ENCODE results near the gene CDK17.

- TF ChIP-seq CTCF (IDR thresholded peaks at IDR 0.05; ENCODE audit: insufficient read depth, low read length, poor library complexity, severe bottlenecking) (no peak), EZH2phosphoT487 (conservative IDR thresholded peaks at IDR 0.05; ENCODE audit: low read length) (no peak)
Measured at GRCh38 chr12:96248136-96248931, 151.9 kb downstream of the CDK17 start.
